ENCODE measurements around the gene IKZF4.

GRCh38 chr12:56017181-56017580 lies 3.7 kb upstream of the IKZF4 start:
- no peak for TF ChIP-seq CTCF (IDR thresholded peaks at IDR 0.05)
- TF ChIP-seq ZFX (IDR thresholded peaks at IDR 0.05; ENCODE audit: borderline replicate concordance): no peak
